NB4 (cell line): Measurements from ENCODE around the gene NTHL1.

ENCODE experiments used
- CTCF ChIP-seq: IDR thresholded peaks from one replicate; pipeline ENCODE4 v1.5.1; 2012; ENCODE audit warnings: low read depth, low read length
- POLR2A ChIP-seq: IDR thresholded peaks from 2 replicates; pipeline ENCODE4 v1.6.1; 2011; ENCODE audit warnings: mild to moderate bottlenecking; ENCODE audit not compliant: insufficient read length; ENCODE audit errors: extremely low read depth

GRCh38 chr16:2090777-2091546, 43.3 kb upstream of the NTHL1 start:
- no peak for TF ChIP-seq CTCF
- no peak for TF ChIP-seq POLR2A
